Epithelial cell of esophagus (primary cell): ENCODE data around the gene GAD2.

Experiments used
- DNase-seq: peaks from one replicate; pipeline ENCODE4 v3.0.0; 2010; ENCODE audit warnings: low read depth
- H3K4me3 ChIP-seq: 2 replicates; pipeline ENCODE4 v1.5.1; 2011; ENCODE audit warnings: mild to moderate bottlenecking, low read length, control low read depth
- CTCF ChIP-seq: IDR thresholded peaks from 2 replicates; pipeline ENCODE4 v1.5.1; 2011; ENCODE audit warnings: low read depth, mild to moderate bottlenecking, low read length, control low read depth, inconsistent platforms; ENCODE audit not compliant: insufficient read depth; ENCODE audit errors: missing control alignments

Gene GAD2

GRCh38 chr10:26221541-26221940 lies 5.0 kb downstream of the GAD2 start:
- no peak overlapping the region for H3K4me3 ChIP-seq
- DNase-seq: no peak
- no peak for TF ChIP-seq CTCF

GRCh38 chr10:26222563-26222962 lies 6.0 kb downstream of the GAD2 start:
- TF ChIP-seq CTCF: no peak
- no peak overlapping the region for H3K4me3 ChIP-seq
- DNase-seq: no peak

GRCh38 chr10:26225322-26225721 lies 8.7 kb downstream of the GAD2 start:
- no peak overlapping the region for H3K4me3 ChIP-seq
- no peak for DNase-seq
- no peak for TF ChIP-seq CTCF

GRCh38 chr10:26227786-26228185 lies 11.2 kb downstream of the GAD2 start:
- no peak overlapping the region for H3K4me3 ChIP-seq
- DNase-seq: no peak
- TF ChIP-seq CTCF: no peak

- H3K4me3 ChIP-seq: no peak overlapping the region
- DNase-seq: no peak
- no peak for TF ChIP-seq CTCF
These were observed 15.6 kb downstream of the GAD2 start for GRCh38 chr10:26232174-26232573.

- DNase-seq: no peak
- no peak overlapping the region for H3K4me3 ChIP-seq
- TF ChIP-seq CTCF: no peak
These were observed 19.2 kb downstream of the GAD2 start for GRCh38 chr10:26235761-26236160.

GRCh38 chr10:26238378-26238777 lies 21.8 kb downstream of the GAD2 start:
- H3K4me3 ChIP-seq: no peak overlapping the region
- TF ChIP-seq CTCF: no peak
- no peak for DNase-seq
